ENCODE data around the gene FOCAD.

GRCh38 chr9:21015129-21015815 lies 331.2 kb downstream of the FOCAD start:
- TF ChIP-seq, protein P1, sequence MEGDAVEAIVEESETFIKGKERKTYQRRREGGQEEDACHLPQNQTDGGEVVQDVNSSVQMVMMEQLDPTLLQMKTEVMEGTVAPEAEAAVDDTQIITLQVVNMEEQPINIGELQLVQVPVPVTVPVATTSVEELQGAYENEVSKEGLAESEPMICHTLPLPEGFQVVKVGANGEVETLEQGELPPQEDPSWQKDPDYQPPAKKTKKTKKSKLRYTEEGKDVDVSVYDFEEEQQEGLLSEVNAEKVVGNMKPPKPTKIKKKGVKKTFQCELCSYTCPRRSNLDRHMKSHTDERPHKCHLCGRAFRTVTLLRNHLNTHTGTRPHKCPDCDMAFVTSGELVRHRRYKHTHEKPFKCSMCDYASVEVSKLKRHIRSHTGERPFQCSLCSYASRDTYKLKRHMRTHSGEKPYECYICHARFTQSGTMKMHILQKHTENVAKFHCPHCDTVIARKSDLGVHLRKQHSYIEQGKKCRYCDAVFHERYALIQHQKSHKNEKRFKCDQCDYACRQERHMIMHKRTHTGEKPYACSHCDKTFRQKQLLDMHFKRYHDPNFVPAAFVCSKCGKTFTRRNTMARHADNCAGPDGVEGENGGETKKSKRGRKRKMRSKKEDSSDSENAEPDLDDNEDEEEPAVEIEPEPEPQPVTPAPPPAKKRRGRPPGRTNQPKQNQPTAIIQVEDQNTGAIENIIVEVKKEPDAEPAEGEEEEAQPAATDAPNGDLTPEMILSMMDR (IDR thresholded peaks at IDR 0.05) = no peak
- no peak for TF ChIP-seq POLR2A (IDR thresholded peaks at IDR 0.05)
